ENCODE results near the gene ZNF37A.

GRCh38 chr10:38146579-38147333, 52.6 kb downstream of the ZNF37A start:
- no peak for TF ChIP-seq CTCF (IDR thresholded peaks at IDR 0.05; ENCODE audit: insufficient read depth, low read length, poor library complexity, severe bottlenecking)
- TF ChIP-seq EZH2phosphoT487 (conservative IDR thresholded peaks at IDR 0.05; ENCODE audit: low read length), result no peak
